Mesodermal cell (in vitro differentiated cells): ENCODE data around the gene WDHD1. TPM values are rescaled to one million over a fixed set of nuclear protein-coding genes. Genes with fewer than 3 reads are reported as not detected.
"Not testable (repeated sequence)": the region's sequence is repeated elsewhere in the genome, so short reads cannot be mapped to it uniquely, and the experiment has no call there.

ENCODE experiments used
- H3K27ac ChIP-seq: 2 replicates; pipeline ENCODE4 v1.7.0; 2013; ENCODE audit warnings: mild to moderate bottlenecking, low read depth, low read length, moderate library complexity; ENCODE audit not compliant: severe bottlenecking
- H3K36me3 ChIP-seq: 2 replicates; pipeline ENCODE4 v1.7.1; 2013; ENCODE audit warnings: mild to moderate bottlenecking, low read length, moderate library complexity; ENCODE audit not compliant: control insufficient read depth, insufficient read depth
- H3K4me1 ChIP-seq: one replicate; pipeline ENCODE4 v1.7.1; 2013; ENCODE audit warnings: mild to moderate bottlenecking, low read length; ENCODE audit not compliant: insufficient read depth, control insufficient read depth, poor library complexity, severe bottlenecking
- H3K4me3 ChIP-seq: 2 replicates; pipeline ENCODE4 v1.7.0; 2013; ENCODE audit warnings: low read length, control low read depth, mild to moderate bottlenecking; ENCODE audit not compliant: insufficient read depth, poor library complexity, severe bottlenecking; ENCODE audit errors: extremely low read depth
- H3K9me3 ChIP-seq: 2 replicates; pipeline ENCODE4 v1.7.1; 2013; ENCODE audit warnings: mild to moderate bottlenecking, low read length, moderate library complexity; ENCODE audit not compliant: control insufficient read depth
- WGBS, 2 experiments: methylation state at CpG; one replicate each; pipeline ENCODE4 v1.1.5; 2013; ENCODE audit warnings: missing lambda C conversion rate in 2 of 2; ENCODE audit not compliant: insufficient coverage in 2 of 2; 5-methylcytosine and 5-hydroxymethylcytosine counted together
- polyA plus RNA-seq, 2 experiments: library from polyadenylated mRNA; stranded (reverse); fragments of 50-300 nt; gene quantifications; one replicate each; pipeline ENCODE4 v1.2.3, GENCODE V29; 2013

Gene WDHD1
- 18.0 TPM for polyA plus RNA-seq (2013, experiment 1 of 2)
- polyA plus RNA-seq (2013, experiment 2 of 2), result 22.7 TPM

GRCh38 chr14:55026793-55027561 is at the start of gene WDHD1, which contains the start of gene SOCS4:
Gene WDHD1 (minus strand): TSS chr14:55027099. CDS start chr14:55026787, 312 bp downstream.
Gene SOCS4 (plus strand): TSS chr14:55027236. CDS start chr14:55043042, 15,806 bp downstream.
- Histone ChIP-seq H3K36me3 (peaks cover 14% of the 10 kb centered on the region), H3K9me3 (no peaks in the 10 kb centered on the region), H3K4me3 (peak within 1 kb of the TSS; percentile 73), H3K27ac (peak within 1 kb of the TSS; percentile 91), H3K4me1 (peaks cover 25% of the 10 kb centered on the region)
- 0% methylated on average over 32 to 41 of the region's 56 CpGs for WGBS, 2 experiments

GRCh38 chr14:55075628-55076175 is 48.8 kb upstream of the WDHD1 start:
- Histone ChIP-seq H3K27ac (no peak overlapping the region), H3K4me3 (no peak overlapping the region), H3K4me1 (peaks cover 7% of the 10 kb centered on the region), H3K9me3 (no peaks in the 10 kb centered on the region), H3K36me3 (no peaks in the 10 kb centered on the region)
- WGBS, 2 experiments, result 69 to 89% methylated on average over 3 of the region's 3 CpGs

- 45 to 46% methylated on average over 3 of the region's 5 CpGs for WGBS, 2 experiments
- peaks cover 3% of the 10 kb centered on the region for H3K36me3 ChIP-seq
- no peak overlapping the region for H3K27ac ChIP-seq
- H3K4me1 ChIP-seq, result peaks cover 7% of the 10 kb centered on the region
- H3K4me3 ChIP-seq, result no peak overlapping the region
- no peaks in the 10 kb centered on the region for H3K9me3 ChIP-seq
Observed at GRCh38 chr14:55074662-55075061, 47.8 kb upstream of the WDHD1 start.

GRCh38 chr14:55073856-55074255 is 47.0 kb upstream of the WDHD1 start:
- Histone ChIP-seq H3K27ac (no peak overlapping the region), H3K9me3 (no peaks in the 10 kb centered on the region), H3K36me3 (peaks cover 6% of the 10 kb centered on the region), H3K4me1 (peaks cover 7% of the 10 kb centered on the region), H3K4me3 (no peak overlapping the region)
- WGBS, 2 experiments, result 94% methylated on average over 2 of the region's 2 CpGs; no CpG with 5 or more reads in 1 of the 2 experiments

GRCh38 chr14:55071870-55072640 is 45.2 kb upstream of the WDHD1 start:
- Histone ChIP-seq H3K27ac (peak overlapping the region; percentile 47), H3K36me3 (peaks cover 20% of the 10 kb centered on the region), H3K4me3 (no peak overlapping the region), H3K9me3 (no peaks in the 10 kb centered on the region), H3K4me1 (peaks cover 7% of the 10 kb centered on the region)
- 73 to 87% methylated on average over 4 to 6 of the region's 10 CpGs for WGBS, 2 experiments

GRCh38 chr14:55070981-55071411 is 44.1 kb upstream of the WDHD1 start:
- Histone ChIP-seq H3K36me3 (peaks cover 28% of the 10 kb centered on the region), H3K4me3 (no peak overlapping the region), H3K9me3 (no peaks in the 10 kb centered on the region), H3K27ac (peak overlapping the region; percentile 47), H3K4me1 (peaks cover 5% of the 10 kb centered on the region)
- 89 to 100% methylated on average over 1 to 4 of the region's 4 CpGs for WGBS, 2 experiments

- H3K4me3 ChIP-seq, result no peak overlapping the region
- H3K36me3 ChIP-seq, result peaks cover 71% of the 10 kb centered on the region
- no peaks in the 10 kb centered on the region for H3K9me3 ChIP-seq
- H3K4me1 ChIP-seq, result no peaks in the 10 kb centered on the region
- no CpG with 5 or more reads among the region's 1 CpG for WGBS, 2 experiments
- no peak overlapping the region for H3K27ac ChIP-seq
Observed at GRCh38 chr14:55066223-55066622, 39.3 kb upstream of the WDHD1 start.

GRCh38 chr14:55065411-55065810 is 38.5 kb upstream of the WDHD1 start:
- Histone ChIP-seq H3K36me3 (peaks cover 79% of the 10 kb centered on the region), H3K27ac (no peak overlapping the region)
- 80 to 100% methylated on average over 1 of the region's 2 CpGs for WGBS, 2 experiments

GRCh38 chr14:55064896-55065295 is 38.0 kb upstream of the WDHD1 start:
- peaks cover 83% of the 10 kb centered on the region for H3K36me3 ChIP-seq
- not testable (repeated sequence) for H3K4me1 ChIP-seq, H3K27ac ChIP-seq, H3K9me3 ChIP-seq, H3K4me3 ChIP-seq
- no CpG with 5 or more reads among the region's 2 CpGs for WGBS, 2 experiments

More at GRCh38 chr14:55065411-55065810, 38.5 kb upstream of the WDHD1 start:
- Histone ChIP-seq H3K4me3 (no peak overlapping the region), H3K4me1 (no peaks in the 10 kb centered on the region), H3K9me3 (no peaks in the 10 kb centered on the region)

- H3K36me3 ChIP-seq, result peaks cover 92% of the 10 kb centered on the region
- H3K9me3 ChIP-seq, result peaks cover 4% of the 10 kb centered on the region
- H3K4me1 ChIP-seq, result no peaks in the 10 kb centered on the region
- no peak overlapping the region for H3K4me3 ChIP-seq
- no peak overlapping the region for H3K27ac ChIP-seq
- 97 to 98% methylated on average over 8 of the region's 11 CpGs for WGBS, 2 experiments
Observed at GRCh38 chr14:55062517-55063351, 35.8 kb upstream of the WDHD1 start.
